Activated naive CD4-positive, alpha-beta T cell treated with Interleukin-2 at 50 U/mL for 16 hours (primary cell): Measurements from ENCODE around the gene ZNF232.
A peak's percentile ranks its signal among the peaks of the same experiment; 100 is the strongest.
"Not testable (repeated sequence)": the region's sequence is repeated elsewhere in the genome, so short reads cannot be mapped to it uniquely, and the experiment has no call there.

Experiments used
- DNase-seq: peaks from one replicate; pipeline ENCODE4 v3.0.0-alpha.2; 2020

Gene ZNF232

DNA sequence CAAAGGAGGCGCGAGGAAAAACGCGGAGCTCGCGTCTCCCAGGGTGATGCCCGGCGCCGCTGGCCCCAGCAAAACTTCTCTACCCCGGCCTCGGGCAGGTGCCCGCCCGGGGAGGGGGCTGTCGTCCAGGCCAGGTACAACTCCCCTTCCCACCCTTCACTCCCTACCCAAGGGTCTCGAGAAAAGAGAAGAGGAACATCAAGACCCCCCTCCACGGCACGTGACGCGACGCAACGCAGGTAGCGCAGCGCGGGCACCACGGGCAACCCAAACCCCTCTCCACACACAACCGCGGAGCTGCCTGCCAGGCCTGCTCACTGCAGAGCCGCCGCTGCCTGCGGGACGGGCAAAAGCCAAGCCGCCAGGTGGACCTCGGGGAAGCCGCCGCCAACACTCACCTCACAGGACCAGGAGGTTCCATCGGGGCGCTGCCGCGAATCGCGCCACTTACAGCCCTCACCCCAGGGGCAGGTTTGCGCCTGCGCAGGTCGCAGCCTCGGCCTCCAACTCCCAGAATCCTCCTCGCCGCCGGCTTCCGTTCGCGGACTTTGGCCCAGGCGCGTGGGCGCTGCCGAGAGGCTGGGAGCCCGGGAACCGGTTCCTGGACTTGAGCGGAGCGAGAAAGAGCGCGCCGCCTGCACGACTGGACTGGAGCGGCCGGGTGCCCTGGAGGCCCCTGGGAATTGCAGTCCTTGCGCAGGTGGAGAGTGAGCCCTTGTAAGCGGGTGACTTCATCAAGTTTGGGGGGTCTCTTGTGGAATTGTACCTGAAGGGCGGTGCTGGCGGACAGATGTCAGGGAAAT is at the start of gene ZNF232:
Gene ZNF232 (minus strand): TSS at position 477 of the 803 bp plus-strand sequence. CDS start 56 bp downstream, at position 421.
- DNase-seq, result peak; percentile 92

GRCh38 chr17:5160702-5161101 is 49.0 kb upstream of the ZNF232 start:
- DNase-seq, result not testable (repeated sequence)

DNA sequence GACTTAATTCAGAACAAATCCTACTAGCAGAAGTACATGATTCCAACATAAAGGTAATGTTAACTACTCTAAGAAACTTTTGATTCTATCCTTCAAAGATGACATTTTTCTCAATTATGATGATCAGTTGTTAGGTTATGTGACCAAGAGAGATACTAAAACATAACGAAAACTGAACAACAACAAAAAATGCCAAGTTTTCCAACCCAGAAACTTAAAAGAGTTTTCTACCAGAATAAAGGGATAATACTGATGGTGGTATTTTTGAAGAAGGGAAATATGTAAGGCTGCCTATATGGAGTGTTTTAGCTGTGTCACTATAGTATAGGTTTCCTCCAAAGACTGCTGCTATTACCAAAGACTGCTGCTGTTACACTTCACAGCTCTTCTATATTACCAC is 34.4 kb upstream of the ZNF232 start:
- not testable (repeated sequence) for DNase-seq

DNA sequence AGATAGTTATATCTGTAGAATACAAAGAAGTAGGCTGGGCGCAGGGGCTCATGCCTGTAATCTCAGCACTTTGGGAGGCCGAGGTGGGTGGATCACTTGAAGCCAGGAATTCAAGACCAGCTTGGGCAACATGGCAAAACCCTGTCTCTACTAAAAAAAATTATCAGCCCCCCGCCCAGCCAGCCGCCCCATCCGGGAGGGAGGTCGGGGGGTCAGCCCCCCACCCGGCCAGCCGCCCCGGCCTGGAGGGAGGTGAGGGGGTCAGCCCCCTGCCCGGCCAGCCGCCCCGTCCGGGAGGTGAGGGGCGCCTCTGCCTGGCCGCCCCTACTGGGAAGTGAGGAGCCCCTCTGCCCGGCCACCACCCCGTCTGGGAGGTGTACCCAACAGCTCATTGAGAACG is 31.2 kb upstream of the ZNF232 start:
- not testable (repeated sequence) for DNase-seq

DNA sequence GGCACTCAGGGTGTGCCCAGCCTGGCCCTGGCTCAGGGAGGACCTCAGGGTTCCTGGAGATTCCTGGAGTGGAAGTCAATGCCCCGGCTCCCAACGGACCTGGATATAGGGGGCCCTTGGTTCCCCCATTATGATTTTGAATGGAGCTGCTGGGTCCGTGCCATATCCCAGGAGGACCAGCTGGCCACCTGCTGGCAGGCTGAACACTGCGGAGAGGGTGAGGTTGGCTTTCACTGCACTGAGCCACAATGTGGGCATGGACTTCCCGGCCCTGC is 27.7 kb upstream of the ZNF232 start:
- no peak for DNase-seq

DNA sequence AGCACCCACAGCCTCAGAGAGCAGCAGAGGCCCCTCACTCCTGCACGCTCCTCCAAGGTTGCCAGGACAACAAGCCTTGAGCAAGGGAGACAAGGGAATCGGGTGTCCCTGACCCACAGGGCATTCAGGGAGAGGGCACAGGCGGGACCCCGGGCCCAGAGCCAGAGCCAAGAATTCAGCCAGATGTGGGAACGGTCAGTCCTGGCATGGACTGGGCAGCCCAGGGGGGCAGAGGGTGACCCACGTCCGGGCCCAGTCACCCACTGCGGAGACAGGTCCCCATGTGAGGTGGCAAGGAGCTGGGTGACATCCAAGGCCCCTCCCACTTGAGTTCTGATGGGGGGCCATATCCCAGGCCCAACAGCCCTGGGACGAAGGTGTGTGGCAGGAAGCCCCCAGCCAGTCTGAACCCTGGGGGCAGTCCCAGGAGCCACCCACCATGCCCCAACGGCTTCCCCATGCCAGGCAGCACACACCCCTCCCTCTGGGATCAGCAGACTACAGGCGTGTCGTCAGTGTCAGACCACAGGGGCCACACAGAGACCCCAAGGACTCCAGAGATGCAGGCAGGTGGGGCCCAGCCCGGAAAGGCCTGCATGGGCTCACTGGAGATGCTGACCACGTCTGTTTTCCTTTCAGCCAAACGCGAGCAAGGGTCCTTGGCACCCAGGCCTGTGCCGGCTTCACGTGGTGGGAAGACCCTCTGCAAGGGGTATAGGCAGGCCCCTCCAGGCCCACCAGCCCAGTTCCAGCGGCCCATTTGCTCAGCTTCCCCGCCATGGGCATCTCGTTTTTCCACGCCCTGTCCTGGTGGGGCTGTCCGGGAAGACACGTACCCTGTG is 27.2 kb upstream of the ZNF232 start:
- DNase-seq, result no peak

DNA sequence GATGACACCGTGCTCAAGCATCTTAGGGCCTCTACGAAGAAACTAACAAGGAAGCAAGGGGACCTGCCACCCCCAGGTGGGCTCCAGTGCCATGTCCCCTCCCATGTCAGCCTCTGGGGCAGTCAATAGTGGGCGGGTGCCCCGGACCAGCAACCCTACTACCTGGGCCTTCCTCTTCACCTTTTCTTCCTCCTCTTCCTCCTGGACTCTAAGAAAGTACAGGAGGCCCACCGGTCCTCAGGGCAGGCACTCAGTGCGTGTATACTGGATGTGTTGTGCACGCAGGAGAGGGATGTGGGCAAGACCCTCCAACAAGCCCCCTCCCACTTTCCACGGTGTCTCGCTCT is 26.5 kb upstream of the ZNF232 start:
- not testable (repeated sequence) for DNase-seq

DNA sequence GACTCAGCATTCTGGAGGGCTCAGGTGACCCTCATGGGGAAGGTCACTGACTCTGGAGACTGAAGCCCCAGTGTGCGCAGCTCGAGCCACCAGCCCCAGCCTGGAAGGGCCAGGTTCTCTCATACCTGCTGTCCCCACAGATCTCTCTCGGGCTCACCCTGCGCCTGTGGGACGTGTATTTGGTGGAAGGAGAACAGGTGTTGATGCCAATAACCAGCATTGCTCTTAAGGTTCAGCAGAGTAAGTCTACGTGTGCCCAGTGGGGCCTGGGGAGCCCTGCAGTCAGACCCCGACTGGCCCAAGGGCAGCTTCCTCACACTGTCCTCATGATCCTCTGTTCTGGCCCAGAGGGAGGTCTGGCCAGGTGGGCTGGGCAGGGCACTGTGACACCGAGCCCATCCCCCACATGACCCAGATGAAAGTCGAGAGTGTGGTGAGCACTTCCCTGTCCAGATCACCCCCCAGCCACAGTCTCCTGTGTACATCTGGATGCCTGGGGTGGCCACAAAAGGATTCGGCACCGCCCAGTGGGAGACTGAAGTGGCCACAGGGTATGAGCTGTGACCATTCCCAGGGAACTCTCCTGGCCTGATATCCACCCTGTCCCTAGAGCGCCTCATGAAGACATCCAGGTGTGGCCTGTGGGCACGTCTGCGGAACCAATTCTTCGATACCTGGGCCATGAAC is 26.0 kb upstream of the ZNF232 start:
- not testable (repeated sequence) for DNase-seq

DNA sequence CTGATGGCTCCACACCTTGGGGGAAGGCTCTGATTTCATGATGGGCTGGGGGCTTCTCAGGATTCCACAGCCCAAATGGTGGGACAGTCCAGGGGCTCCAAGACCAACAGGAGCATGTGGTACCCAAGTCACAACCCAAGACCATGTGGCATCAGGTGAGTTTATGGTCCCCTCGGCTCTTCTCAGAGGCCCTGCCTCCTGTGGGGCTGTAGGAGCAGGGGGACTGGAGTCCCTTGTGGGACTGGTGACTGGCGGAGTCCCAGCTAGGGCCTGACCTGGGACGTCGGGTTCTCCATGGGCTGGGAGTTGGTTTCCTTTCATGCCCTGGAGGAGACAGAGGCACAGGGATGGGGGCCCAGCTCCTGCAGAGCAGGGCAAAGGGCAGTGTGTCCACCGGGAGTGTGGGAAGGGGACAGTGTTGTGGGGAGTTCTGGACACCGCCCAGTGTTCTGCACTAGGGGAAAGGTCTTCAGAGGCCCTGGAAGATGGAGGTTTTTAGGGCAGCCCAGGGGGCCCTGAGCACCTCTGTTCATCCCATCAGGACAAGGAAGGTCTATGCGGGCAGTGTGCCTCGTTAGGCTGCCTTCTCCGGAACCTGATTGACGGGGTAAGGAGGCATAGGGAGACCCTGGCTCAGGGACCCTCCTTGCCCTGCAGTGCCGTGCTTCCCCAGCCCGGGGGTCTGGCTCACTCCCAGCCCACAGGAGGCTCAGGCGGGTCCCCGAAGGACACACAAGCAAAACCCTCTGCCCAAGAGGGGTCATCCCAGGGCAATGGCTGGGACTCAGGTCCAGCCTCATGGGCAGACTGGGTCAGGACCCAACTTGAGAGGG is 25.1 kb upstream of the ZNF232 start:
- not testable (repeated sequence) for DNase-seq

DNA sequence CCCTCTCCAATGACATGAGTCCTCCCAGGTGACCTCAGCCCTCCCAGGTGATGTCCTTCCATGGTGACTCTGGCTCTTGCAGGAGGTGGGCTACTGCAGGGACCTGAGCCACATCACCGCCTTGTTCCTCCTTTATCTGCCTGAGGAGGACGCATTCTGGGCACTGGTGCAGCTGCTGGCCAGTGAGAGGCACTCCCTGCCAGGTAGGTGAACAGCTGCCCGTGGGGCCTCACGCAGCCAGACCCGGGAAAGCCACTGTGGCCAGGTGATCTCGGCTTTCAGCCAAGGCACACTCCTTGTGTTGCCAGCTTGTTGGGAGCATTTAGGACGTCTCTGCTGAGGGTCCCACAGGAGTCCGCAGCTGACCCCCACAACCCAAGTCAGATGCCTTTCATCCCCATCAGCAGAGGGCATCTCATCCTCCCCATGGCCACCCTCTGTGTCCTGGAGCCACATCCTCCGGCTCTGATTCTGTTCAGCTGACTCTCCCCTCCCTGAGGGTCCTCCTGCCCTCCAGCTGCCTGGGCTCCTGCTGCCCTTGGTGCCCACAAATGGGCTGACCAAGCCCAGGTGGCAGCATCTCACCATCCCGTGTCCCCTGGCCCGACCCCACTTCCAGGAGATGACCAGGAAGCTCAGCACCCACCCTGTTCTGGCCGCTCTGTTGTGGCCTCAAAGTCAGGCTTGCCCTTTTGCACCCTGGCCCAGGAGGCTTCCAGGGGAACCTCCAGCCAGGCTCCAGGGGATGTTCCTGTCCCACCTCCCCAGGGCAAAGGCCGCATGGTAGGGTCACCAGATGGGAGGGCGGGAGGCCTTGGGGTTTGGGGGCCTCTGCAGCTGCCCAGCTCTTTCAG is 24.3 kb upstream of the ZNF232 start:
- DNase-seq, result no peak

GRCh38 chr17:5135131-5135712 is 23.5 kb upstream of the ZNF232 start:
- DNase-seq, result not testable (repeated sequence)

- DNase-seq, result not testable (repeated sequence)
Observed at GRCh38 chr17:5134571-5134970, 22.9 kb upstream of the ZNF232 start.

- DNase-seq, result not testable (repeated sequence)
Observed at GRCh38 chr17:5133961-5134360, 22.3 kb upstream of the ZNF232 start.

GRCh38 chr17:5133311-5133710 is 21.6 kb upstream of the ZNF232 start:
- no peak for DNase-seq

DNA sequence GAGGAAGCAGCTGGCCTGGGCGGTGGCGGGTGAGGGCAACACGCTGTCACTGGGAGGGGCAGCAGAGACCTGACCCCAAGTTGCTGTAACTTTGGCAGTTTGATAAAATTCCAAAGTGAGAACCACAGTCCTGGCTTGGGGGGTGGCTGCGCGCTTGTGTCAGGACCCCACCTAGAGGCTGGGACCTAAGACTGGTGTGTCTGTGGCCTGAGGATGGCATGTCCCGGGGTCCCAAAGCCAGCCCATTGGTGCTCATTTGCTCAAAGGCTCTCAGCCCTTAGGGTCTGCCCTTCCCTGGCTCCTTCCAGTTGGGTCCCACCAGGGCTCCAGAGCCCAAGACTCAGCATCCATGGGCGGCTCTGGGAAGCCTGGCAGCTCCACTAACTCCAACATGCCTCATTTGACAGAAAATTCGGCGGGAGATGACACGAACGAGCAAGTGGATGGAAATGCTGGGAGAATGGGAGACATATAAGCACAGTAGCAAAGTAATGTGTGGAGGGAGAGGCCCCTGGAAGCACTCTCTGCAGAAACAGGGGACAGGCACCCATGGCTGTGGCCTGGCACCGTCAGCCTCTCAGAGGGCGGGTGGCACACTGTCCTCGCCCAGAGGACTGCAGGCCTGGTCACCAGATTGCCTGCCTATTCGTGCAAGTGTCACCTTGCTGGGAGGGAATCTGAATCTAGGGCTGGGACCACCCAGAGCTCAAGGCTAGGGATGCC is 21.0 kb upstream of the ZNF232 start:
- not testable (repeated sequence) for DNase-seq

DNA sequence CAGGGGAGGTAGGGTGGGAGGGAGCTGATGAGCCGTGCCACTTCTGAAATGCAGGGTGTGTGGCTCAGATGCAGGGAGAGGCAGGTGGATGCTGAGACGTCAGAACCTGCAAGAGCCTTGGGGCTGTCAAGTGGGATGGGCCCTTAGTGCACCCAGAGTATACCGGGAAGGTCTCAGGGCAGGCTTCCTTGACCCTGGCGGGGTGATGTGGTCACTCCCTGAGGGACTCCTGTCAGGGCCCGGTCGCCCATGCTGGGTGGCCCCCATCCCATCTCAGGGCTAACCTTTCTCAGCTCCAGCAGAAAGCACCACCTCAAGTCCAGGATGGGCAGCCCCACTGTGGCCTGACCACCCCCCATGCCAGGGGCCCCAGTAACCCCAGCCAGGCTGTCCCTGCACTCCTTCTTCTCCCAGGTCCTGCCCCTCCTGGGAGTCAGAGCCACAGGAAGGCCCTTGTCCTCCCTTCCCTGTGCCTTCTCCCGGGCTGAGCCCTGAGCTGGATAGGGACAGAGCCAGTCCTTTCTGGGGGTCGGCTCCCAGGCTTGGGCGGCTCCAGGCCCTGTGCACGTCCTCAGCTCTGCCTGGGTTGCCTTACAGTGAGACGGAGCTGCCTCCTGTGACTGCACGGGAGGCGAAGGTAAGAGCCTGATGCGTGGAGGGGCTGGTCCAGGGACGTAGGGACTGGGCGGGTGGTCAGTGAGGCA is 20.3 kb upstream of the ZNF232 start:
- DNase-seq, result not testable (repeated sequence)

DNA sequence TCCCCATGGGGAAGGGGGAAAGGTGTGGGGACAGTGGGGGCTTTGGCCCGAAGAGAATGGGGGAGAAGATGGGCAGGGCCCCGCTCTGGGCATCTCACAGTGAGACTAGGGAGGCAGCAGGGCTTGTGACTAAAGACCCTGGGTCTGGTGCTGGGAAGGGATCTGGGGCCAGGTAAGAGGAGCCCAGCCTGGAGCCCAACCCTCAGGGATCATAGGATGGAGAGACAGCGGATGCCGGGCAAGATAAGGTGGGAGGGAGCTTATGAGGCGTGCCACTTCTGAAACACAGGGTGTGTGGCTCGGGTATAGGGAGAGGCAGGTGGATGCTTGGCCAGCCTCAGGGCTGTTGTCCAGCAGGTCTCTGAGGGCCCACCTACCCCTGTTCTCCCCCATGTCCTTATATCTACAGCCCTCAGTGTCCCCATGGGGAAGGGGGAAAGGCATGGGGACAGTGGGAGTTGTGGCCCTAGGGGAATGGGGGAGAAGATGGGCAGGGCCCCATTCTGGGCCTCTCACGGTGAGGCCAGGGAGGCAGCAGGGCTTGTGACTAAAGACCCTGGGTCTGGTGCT is 19.6 kb upstream of the ZNF232 start:
- DNase-seq, result no peak

GRCh38 chr17:5130687-5131086 is 19.0 kb upstream of the ZNF232 start:
- not testable (repeated sequence) for DNase-seq

GRCh38 chr17:5130261-5130660 is 18.6 kb upstream of the ZNF232 start:
- not testable (repeated sequence) for DNase-seq

DNA sequence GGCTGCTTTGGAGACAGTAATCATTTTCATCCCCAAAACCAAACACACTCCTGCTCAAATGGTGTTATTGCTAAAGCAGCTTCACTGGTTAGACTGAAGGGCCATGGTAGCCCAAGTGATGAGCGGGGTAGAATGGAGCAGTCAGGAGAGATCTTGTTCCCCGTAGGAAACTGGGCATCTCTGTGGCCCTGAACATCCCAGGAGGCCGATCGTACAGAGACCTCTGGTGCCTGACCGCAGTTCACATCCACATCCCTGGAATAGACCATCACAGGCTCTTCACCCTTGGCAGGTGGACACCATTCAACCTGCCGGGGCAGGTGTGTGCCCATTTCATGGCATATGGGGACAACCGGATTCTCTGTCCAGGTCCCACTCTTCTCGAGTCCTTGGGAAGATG is 18.1 kb upstream of the ZNF232 start:
- DNase-seq, result not testable (repeated sequence)
